Stimulated activated CD4-positive, alpha-beta T cell treated with anti-CD3 and anti-CD28 coated beads, Interleukin-12 subunit alpha, Interleukin-12 subunit beta, amount 100 ng/mL, for 4 hours (primary cell): ENCODE data around the gene TMEM52.
"Not testable (repeated sequence)": the region's sequence is repeated elsewhere in the genome, so short reads cannot be mapped to it uniquely, and the experiment has no call there.

Source experiments
- DNase-seq: peaks from one replicate; pipeline ENCODE4 v3.0.0-alpha.2; 2020

Gene TMEM52

DNA sequence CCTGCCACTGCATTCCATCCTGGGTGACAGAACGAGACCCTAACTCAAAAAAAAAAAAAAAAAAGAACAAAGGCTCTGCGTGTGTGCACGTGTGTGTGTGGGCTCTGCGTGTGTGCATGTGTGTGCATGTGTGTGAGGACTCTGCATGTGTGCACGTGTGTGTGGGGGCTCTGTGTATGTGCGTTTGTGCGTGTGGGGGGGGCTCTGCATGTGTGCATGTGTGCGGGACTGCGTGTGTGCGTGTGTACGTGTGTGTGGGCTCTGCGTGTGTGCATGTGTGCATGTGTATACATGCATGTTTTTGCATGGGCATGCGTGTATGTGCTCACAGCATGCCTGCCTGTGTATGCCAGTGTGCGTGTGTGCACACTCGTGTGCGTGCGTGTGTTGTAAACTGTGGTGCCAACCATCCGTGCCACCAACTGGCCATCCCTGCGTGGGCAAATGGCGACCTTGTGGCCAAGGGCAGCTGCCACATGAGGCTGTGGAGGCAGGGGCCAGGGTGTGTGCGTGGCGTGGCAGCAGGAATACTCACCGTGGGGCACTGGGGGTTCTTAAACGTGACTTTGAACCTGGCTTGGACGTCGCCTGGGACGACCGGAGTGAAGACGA lies 26.8 kb upstream of the TMEM52 start:
- no peak for DNase-seq

GRCh38 chr1:1943834-1944570 lies 24.9 kb upstream of the TMEM52 start:
- peak; percentile 63 for DNase-seq

GRCh38 chr1:1942753-1943656 lies 23.9 kb upstream of the TMEM52 start:
- DNase-seq = no peak

GRCh38 chr1:1941868-1942752 lies 23.0 kb upstream of the TMEM52 start:
- DNase-seq = no peak

- no peak for DNase-seq
Measured at GRCh38 chr1:1941211-1941841, 22.2 kb upstream of the TMEM52 start.

DNA sequence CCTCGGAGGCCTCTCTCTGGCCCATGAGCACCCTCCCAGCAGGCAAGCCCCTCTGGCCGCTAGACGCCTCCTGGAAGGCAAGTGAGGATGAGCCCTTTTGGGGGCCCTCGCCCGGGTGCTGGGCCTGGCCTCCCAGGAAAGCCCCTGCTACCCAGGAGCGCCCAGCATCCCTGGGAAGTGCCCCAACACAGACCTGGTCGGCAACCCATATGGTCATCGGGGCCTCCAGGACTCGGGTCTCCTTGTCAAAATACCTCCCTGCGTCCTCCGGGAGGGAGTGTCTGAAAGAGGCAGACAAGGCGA lies 21.0 kb upstream of the TMEM52 start:
- DNase-seq = no peak

- DNase-seq = no peak
Measured at GRCh38 chr1:1939296-1940122, 20.4 kb upstream of the TMEM52 start.

DNA sequence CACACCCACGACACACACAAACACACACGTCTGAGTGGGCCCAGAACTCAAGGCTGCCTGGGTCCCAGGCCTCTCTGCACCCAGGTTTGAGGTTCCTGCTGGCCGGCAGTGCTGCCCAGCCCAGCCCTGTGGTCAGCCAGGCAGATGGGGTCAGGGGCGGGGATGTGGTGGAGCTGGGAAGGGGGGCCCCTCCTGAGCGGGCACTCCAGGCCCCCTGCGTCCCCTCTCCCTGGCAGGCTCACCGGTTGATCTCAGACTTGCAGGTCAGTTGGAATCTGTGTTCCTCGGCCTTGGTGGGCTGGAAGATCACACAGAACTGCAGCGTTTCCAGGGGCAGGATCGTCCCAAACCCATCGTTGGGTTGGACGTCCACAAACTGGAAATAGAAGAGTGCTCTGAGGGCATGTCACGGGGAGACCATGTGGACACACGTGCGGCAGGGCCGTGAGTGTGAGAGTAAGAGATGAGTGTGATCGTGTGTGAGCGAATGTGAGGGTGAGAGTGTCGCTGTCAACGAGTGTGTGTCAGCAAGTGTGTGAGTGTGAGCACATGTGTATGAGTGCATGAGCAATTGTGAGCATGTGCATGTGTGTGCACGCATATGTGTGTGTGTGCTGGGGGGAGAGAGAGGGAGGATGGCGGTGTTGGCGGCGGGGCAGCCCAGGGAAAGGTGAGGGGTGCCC lies 19.7 kb upstream of the TMEM52 start:
- DNase-seq = no peak

DNA sequence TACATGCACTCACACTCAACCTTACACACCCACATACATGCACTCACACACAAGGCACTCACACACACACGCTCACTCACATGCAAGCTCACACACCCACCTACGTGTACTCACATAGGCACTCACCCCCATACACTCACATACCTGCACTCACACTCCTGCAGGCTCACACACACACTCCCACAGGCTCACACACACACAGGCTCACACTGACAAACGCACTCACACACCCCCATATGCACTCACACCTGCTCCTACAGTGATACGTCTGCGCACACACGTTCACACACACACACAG lies 19.1 kb upstream of the TMEM52 start:
- no peak for DNase-seq

DNA sequence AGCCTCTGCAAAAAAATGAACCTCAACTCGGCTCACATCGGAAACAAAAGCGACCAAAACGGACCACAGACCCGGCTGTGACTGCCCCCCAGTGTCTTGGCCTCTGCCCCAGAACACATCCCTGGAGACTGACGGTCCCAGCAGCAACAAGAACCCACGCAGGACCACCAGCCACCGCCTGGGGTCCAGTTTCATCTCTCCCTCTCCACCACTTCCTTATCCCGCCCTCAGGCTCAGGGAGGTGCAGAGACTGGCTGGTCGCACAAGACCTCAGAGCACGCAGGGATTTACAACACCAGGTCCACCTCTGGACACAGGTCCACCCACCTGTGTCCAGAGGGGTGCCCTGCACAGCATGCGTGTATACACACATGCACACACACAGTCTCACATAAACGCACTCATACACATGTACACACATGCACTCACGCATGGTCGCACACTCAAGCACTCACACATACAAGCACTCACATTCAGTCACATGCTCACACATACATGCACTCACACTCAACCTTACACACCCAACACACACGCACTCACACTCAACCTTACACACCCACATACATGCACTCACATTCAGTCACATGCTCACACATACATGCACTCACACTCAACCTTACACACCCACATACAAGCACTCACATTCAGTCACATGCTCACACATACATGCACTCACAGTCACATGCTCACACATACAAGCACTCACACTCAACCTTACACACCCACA lies 18.6 kb upstream of the TMEM52 start:
- DNase-seq = no peak

GRCh38 chr1:1937061-1937460 lies 18.0 kb upstream of the TMEM52 start:
- DNase-seq = no peak

- not testable (repeated sequence) for DNase-seq
Measured at GRCh38 chr1:1934848-1935247, 15.8 kb upstream of the TMEM52 start.

GRCh38 chr1:1929639-1930545 lies 10.8 kb upstream of the TMEM52 start:
- DNase-seq = no peak

DNA sequence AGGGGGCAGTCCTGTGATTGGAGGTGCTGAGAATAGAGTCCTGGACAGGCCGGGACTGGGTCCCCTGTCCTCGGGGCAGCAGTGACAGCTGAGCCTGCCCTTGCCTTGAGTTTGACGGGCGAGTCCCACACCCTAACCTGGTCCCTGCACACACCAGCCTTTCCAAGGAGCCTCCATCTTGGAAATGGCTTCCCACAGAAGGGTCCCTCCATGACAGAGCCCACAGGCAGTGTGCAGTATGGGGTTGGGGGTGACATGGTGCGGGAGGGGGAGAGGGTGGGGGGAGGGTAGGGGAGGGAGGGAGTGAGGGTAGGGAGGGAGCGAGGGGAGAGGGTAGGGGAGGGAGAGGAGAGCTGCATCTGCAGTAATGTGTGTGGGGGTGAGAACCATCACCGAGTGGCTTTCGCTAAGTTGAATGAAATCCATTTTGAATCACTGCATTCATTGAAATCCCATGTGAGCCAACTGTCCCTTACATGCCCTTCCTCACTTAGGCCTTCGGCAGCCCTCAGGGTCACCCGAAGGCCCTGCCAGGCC lies 10.1 kb upstream of the TMEM52 start:
- DNase-seq = no peak

DNA sequence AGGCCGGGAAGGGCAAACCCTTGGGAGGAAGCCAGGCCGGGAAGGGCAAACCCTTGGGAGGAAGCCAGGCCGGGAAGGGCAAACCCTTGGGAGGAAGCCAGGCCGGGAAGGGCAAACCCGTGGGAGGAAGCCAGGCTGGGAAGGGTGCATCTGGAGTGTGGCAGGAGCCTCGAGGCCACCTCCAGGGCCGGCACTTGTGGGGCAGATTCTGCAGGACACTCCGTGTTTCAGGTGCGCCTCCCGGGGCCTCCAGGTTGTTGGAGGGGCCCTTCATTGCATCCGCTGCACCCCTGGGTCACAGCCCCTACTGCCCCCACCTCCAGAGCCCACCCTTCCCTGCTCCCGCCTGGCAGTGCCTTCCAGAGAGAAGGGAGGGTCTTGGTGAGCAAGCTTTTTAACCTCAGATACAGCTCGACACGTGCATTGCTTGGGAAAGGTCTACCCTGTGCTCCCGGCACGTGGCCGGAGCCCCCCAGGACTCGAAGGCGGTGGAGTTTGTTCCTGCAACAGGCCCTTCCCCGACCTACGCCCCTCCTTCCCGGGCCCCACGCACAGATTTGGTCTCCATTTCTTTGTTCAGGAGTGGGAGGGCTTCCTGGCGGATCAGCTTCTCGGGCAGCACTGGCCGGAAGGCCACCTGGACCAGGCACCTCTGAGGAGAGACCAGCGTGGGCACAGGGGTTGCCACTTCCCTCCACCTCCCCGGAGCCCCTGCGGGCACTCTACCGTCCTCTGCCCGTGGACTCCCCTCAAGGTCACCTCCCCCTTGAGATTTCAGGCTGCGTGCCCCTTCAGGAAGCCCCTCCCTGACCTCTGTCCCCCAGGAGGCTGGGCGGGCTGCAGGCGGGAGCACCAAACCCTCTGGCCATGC lies 9.4 kb upstream of the TMEM52 start:
- DNase-seq = no peak

DNA sequence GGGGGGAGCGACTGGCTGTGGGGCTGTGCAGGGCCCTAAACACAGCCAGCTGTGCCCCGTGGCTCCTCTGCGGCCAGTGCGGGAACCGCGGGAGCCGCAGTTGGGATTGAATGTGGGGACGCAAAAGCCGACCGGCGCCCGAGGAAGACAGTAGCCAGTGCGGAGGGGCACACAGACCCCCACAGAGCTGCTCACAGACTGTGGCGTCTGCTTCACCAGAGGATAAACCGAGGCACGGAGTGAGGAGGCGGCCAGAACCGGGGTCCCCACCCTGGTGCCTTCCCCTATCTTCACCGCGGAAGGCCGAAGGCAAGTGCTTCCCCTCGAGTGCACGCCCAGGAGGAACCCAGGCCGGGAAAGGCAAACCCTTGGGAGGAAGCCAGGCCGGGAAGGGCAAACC lies 8.7 kb upstream of the TMEM52 start:
- no peak for DNase-seq

DNA sequence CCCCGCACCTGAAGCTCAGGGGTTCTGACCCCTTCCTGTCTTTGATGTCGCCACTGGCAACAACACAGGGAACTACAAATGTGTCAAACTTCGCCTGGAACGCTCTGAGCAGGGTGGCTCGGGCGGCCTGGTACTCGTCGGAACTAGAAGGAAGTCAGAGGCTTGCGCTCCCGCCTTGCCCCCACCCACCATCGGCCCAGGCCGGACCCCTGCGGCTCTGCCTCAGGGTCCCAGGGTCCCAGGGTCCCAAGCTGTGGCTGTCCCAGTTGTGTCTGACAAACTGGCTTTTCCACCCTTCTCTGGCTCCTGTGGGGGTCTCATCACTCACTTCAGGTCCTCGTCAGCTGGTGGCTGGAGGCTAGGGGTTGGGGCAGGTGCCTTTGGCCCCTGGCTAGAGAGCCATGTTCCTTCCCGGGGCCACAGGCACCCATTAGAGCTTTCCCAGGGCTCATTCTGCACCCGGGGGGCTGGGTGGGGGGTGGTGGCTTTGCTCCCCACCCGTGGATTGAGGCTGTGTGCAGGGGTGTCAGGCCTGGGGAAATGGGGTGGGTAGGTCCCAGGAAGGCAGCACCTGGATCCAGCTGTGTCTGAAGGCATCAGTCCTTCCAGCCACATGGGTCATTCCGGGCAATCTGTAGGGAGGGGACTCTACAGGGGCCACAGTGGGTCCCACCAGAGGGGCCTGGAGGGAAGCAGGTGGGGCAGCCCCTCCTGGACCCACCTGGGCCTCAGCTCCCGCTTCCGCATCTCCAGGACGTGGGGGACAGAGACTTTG lies 8.0 kb upstream of the TMEM52 start:
- DNase-seq = no peak
